H1 (cell line): Measurements from ENCODE around the gene ZBTB47. TPM values are rescaled to one million over a fixed set of nuclear protein-coding genes. Genes with fewer than 3 reads are reported as not detected.

Source experiments
- CTCF ChIA-PET: fragments of 300-600 bp; sonication (Branson Sonifier 250); formaldehyde crosslinking; loops from one replicate; lab custom pipeline; 2021; ENCODE audit not compliant: partially characterized antibody; lab: Charles Lee
- POLR2A ChIA-PET: fragments of 300-600 bp; sonication (Branson Sonifier 250); formaldehyde crosslinking; loops from one replicate; lab custom pipeline; 2021; ENCODE audit warnings: inconsistent platforms; ENCODE audit not compliant: partially characterized antibody; lab: Charles Lee
- DNase-seq, 2 experiments: peaks; one replicate each; pipeline versions ENCODE4 v3.0.0 to v3.0.0-alpha.2; 2010 to 2022; ENCODE audit warnings: low spot score in 2 of 2, low read depth in 1 of 2, mixed read lengths in 1 of 2
- FAIRE-seq: peaks from 2 replicates; lab custom pipeline; 2011; peaks lifted over from hg19 to GRCh38; lab: Jason Lieb, UNC
- H2AFZ ChIP-seq: 2 replicates; pipeline ENCODE4 v1.8.1; 2012; ENCODE audit warnings: low read length, inconsistent platforms
- H2AK5ac ChIP-seq: 2 replicates; pipeline ENCODE4 v1.6.1; 2013; ENCODE audit warnings: low read depth, low read length
- H2BK120ac ChIP-seq: replicated peaks from 2 replicates; pipeline ENCODE3; 2013; ENCODE audit warnings: low read depth, low read length, inconsistent platforms
- H2BK12ac ChIP-seq: 2 replicates; pipeline ENCODE4 v1.6.1; 2013; ENCODE audit warnings: low read depth, low read length
- H2BK15ac ChIP-seq: 2 replicates; pipeline ENCODE4 v1.6.1; 2013; ENCODE audit warnings: low read length
- H2BK20ac ChIP-seq: 2 replicates; pipeline ENCODE4 v1.6.1; 2013; ENCODE audit warnings: low read length
- H2BK5ac ChIP-seq: 2 replicates; pipeline ENCODE4 v1.6.1; 2013; ENCODE audit warnings: low read depth, low read length
- H3K14ac ChIP-seq: 2 replicates; pipeline ENCODE4 v1.6.1; 2013; ENCODE audit warnings: inconsistent platforms; ENCODE audit not compliant: insufficient read length
- H3K18ac ChIP-seq: 2 replicates; pipeline ENCODE4 v1.6.1; 2013; ENCODE audit warnings: low read length; ENCODE audit errors: extremely low read depth
- H3K23ac ChIP-seq: 2 replicates; pipeline ENCODE4 v1.6.1; 2013; ENCODE audit warnings: inconsistent platforms; ENCODE audit not compliant: insufficient read length
- H3K23me2 ChIP-seq: 2 replicates; pipeline ENCODE4 v1.6.1; 2013; ENCODE audit warnings: low read depth, low read length
- H3K27ac ChIP-seq: 2 replicates; pipeline ENCODE4 v1.6.1; 2011; ENCODE audit warnings: low read depth, low read length, inconsistent platforms
- H3K27me3 ChIP-seq, 4 experiments: replicated peaks in 1 of 4; 1 replicate in 1 of 4; 2 replicates in 3 of 4; pipeline versions ENCODE4 v1.6.1 to v1.8.1; 2011 to 2013; ENCODE audit warnings: low read length in 3 of 4, mild to moderate bottlenecking in 3 of 4, inconsistent platforms in 2 of 4, mixed read lengths in 2 of 4, moderate library complexity in 1 of 4; ENCODE audit not compliant: control insufficient read depth in 3 of 4, insufficient read depth in 3 of 4; ENCODE audit errors: extremely low read depth in 1 of 4
- H3K36me3 ChIP-seq, 4 experiments: 2 replicates each; pipeline versions ENCODE4 v1.6.1 to v1.8.1; 2011 to 2013; ENCODE audit warnings: mild to moderate bottlenecking in 4 of 4, low read length in 3 of 4, moderate library complexity in 2 of 4, control low read depth in 1 of 4, inconsistent platforms in 1 of 4; ENCODE audit not compliant: insufficient read depth in 4 of 4, control insufficient read depth in 2 of 4
- H3K4ac ChIP-seq: replicated peaks from 2 replicates; pipeline ENCODE3; 2013; ENCODE audit warnings: low read length, low read depth, mixed read lengths, inconsistent platforms; ENCODE audit not compliant: insufficient read length
- H3K4me1 ChIP-seq, 4 experiments: replicated peaks in 1 of 4; 1 replicate in 1 of 4; 2 replicates in 3 of 4; pipeline versions ENCODE4 v1.6.1 to v1.8.1; 2011 to 2013; ENCODE audit warnings: low read length in 3 of 4, inconsistent platforms in 2 of 4, mixed read lengths in 1 of 4; ENCODE audit not compliant: insufficient read depth in 4 of 4, control insufficient read depth in 3 of 4
- H3K4me2 ChIP-seq, 2 experiments: 2 replicates each; pipeline versions ENCODE4 v1.6.1 to v1.8.1; 2011 to 2013; ENCODE audit warnings: low read depth in 2 of 2, low read length in 2 of 2, control low read depth in 1 of 2, inconsistent platforms in 1 of 2, mild to moderate bottlenecking in 1 of 2; ENCODE audit not compliant: insufficient read depth in 1 of 2
- H3K4me3 ChIP-seq, 4 experiments: fragments of 200-600, 300-600 bp in 1 of 4; sonication (generic), shearing (Covaris generic), sonication (Bioruptor Twin) in 1 of 4; 2 replicates each; pipeline versions ENCODE4 v1.5.1 to v1.8.1; 2011 to 2016; ENCODE audit warnings: low read length in 4 of 4, low read depth in 3 of 4, control low read depth in 2 of 4, inconsistent platforms in 2 of 4, mild to moderate bottlenecking in 2 of 4, mixed read lengths in 1 of 4, moderate library complexity in 1 of 4; ENCODE audit not compliant: insufficient read depth in 2 of 4; ENCODE audit errors: extremely low read depth in 1 of 4
- H3K56ac ChIP-seq: replicated peaks from 2 replicates; pipeline ENCODE3; 2013; ENCODE audit warnings: low read depth, mild to moderate bottlenecking, mixed read lengths, low read length, inconsistent platforms; ENCODE audit not compliant: insufficient read length
- H3K79me1 ChIP-seq: 2 replicates; pipeline ENCODE4 v1.6.1; 2013; ENCODE audit warnings: low read depth, low read length, control low read depth
- H3K79me2 ChIP-seq, 2 experiments: 2 replicates each; pipeline versions ENCODE4 v1.6.1 to v1.8.1; 2012 to 2013; ENCODE audit warnings: low read length in 2 of 2, mild to moderate bottlenecking in 2 of 2, inconsistent platforms in 1 of 2; ENCODE audit not compliant: insufficient read depth in 2 of 2, control insufficient read depth in 1 of 2
- H3K9ac ChIP-seq, 4 experiments: replicated peaks in 1 of 4; 1 replicate in 1 of 4; 2 replicates in 3 of 4; pipeline versions ENCODE4 v1.6.1 to v1.8.1; 2011 to 2013; ENCODE audit warnings: low read depth in 3 of 4, low read length in 3 of 4, control low read depth in 2 of 4, mild to moderate bottlenecking in 2 of 4, moderate library complexity in 2 of 4, inconsistent platforms in 1 of 4; ENCODE audit errors: extremely low read depth in 1 of 4
- H3K9me3 ChIP-seq, 2 experiments: 2 replicates each; pipeline versions ENCODE4 v1.6.1 to v1.8.1; 2012 to 2013; ENCODE audit warnings: mild to moderate bottlenecking in 2 of 2, moderate library complexity in 2 of 2, control low read depth in 1 of 2, inconsistent platforms in 1 of 2, low read depth in 1 of 2, low read length in 1 of 2, mixed read lengths in 1 of 2; ENCODE audit not compliant: insufficient read depth in 2 of 2
- H4K20me1 ChIP-seq, 2 experiments: replicated peaks in 1 of 2; 2 replicates each; pipeline versions ENCODE3 to v1.8.1; 2011 to 2013; ENCODE audit warnings: inconsistent platforms in 2 of 2, low read length in 2 of 2, mild to moderate bottlenecking in 1 of 2; ENCODE audit not compliant: insufficient read depth in 2 of 2, control insufficient read depth in 1 of 2
- H4K5ac ChIP-seq: 2 replicates; pipeline ENCODE4 v1.6.1; 2013; ENCODE audit warnings: low read length, low read depth, mixed read lengths, inconsistent platforms; ENCODE audit not compliant: insufficient read length
- H4K8ac ChIP-seq: 2 replicates; pipeline ENCODE4 v1.8.0; 2013; ENCODE audit warnings: mild to moderate bottlenecking, moderate library complexity, low read length, inconsistent platforms; ENCODE audit not compliant: insufficient read depth; ENCODE audit errors: extremely low read depth
- H4K91ac ChIP-seq: replicated peaks from 2 replicates; pipeline ENCODE3; 2013; ENCODE audit warnings: low read length, mixed read lengths, inconsistent platforms; ENCODE audit not compliant: insufficient read length
- CBX8 ChIP-seq: fragments of 300-800, 300-1000 bp; sonication (generic); IDR thresholded peaks from 2 replicates; pipeline ENCODE4 v1.7.1; 2016; ENCODE audit warnings: low read depth, low read length, borderline replicate concordance
- POLR2AphosphoS5 ChIP-seq: IDR thresholded peaks from 2 replicates; pipeline ENCODE4 v1.6.1; 2011; ENCODE audit warnings: low read depth, low read length
- RAD21 ChIP-seq, 2 experiments: IDR thresholded peaks in 1 of 2; conservative IDR thresholded peaks in 1 of 2; 2 replicates each; pipeline ENCODE4 v1.6.1; 2011; ENCODE audit warnings: low read depth in 2 of 2, low read length in 2 of 2, improper control_type of control experiment in 1 of 2, inconsistent platforms in 1 of 2, mild to moderate bottlenecking in 1 of 2, moderate library complexity in 1 of 2
- WGBS, 2 experiments: shearing (Covaris generic) in 1 of 2; methylation state at CpG; one replicate each; pipeline versions ENCODE4 v1.1.6 to v1.1.7; 2013 to 2015; ENCODE audit warnings: low lambda C conversion rate in 2 of 2, mixed read lengths in 2 of 2, inconsistent platforms in 1 of 2, low coverage in 1 of 2, missing lambda C conversion rate in 1 of 2; ENCODE audit not compliant: insufficient replicate concordance in 2 of 2, insufficient coverage in 1 of 2, insufficient read length in 1 of 2; ENCODE audit errors: extremely low coverage in 1 of 2, missing lambda C conversion rate in 1 of 2; 5-methylcytosine and 5-hydroxymethylcytosine counted together
- polyA plus RNA-seq, 7 experiments: library from polyadenylated mRNA; depleted of rRNA in 3 of 7; stranded (reverse) in 5 of 7; unstranded in 2 of 7; fragments of >200 nt in 5 of 7; fragments of 200-250 nt in 2 of 7; gene quantifications; 1 replicate in 5 of 7; 2 replicates in 1 of 7; 4 replicates in 1 of 7; pipeline versions ENCODE4 v1.2.1 to v1.2.3, GENCODE V29; 2011 to 2013; ENCODE audit warnings: missing spikeins in 2 of 7, mixed read lengths in 2 of 7
- total RNA-seq: library from RNA; stranded (reverse); fragmentation: NEBNext Ultra II Directional; extraction: Animal tissue kit (Norgen Biotek cat#: 25700); gene quantifications from 2 replicates; pipeline ENCODE4 v1.2.1, GENCODE V29; 2021

The ZBTB47 gene
- total and polyA plus RNA-seq, 2 of the 8 experiments (the other 6 are each of a cell fraction or from before 2014, with no cell fraction given), result 2.8 to 4.1 TPM

- H3K27me3 ChIP-seq, result no peaks in the 10 kb centered on the region
- ChIA-PET POLR2A (interaction anchor here (1.0 to 2.1 kb wide), 8 partner anchors 9 to 95 kb away, joined by 3 to 8 read pairs (median 4); partner anchors contain the start of genes NKTR and SS18L2), CTCF (interaction anchor here (1.3 to 4.3 kb wide), 7 partner anchors 12 to 131 kb away, joined by 3 to 27 read pairs (median 5); no protein-coding TSS in a partner anchor)
- no peak overlapping the region for H3K14ac ChIP-seq
- TF ChIP-seq RAD21 (IDR thresholded peaks at IDR 0.05 in 1 of 2, conservative IDR thresholded peaks at IDR 0.05 in 1 of 2; ENCODE audit: low read depth in 2 of 2, low read length in 2 of 2) (no peak), POLR2AphosphoS5 (0 out of 2 replicates have a peak, but pooled peaks have one; percentile 18), CBX8 (no peak)
- H3K4me3 ChIP-seq, result no peak overlapping the region
- H3K79me2 ChIP-seq, result no peaks in the 10 kb centered on the region
- 0 out of 2 replicates have a peak, but pooled peaks cover 2% of the 10 kb centered on the region for H3K79me1 ChIP-seq
- H2AK5ac ChIP-seq, result no peak overlapping the region
- H2BK12ac ChIP-seq, result no peak overlapping the region
- no peak overlapping the region for H2BK5ac ChIP-seq
- no peak overlapping the region for H3K27ac ChIP-seq
- peaks cover 0 to 34% (median 24%) of the 10 kb centered on the region in 4 experiments; a peak in 6 of 7 replicates for H3K4me1 ChIP-seq
- H4K20me1 ChIP-seq, result peaks cover 2 to 4% of the 10 kb centered on the region in 2 experiments
- H3K56ac ChIP-seq, result no peak overlapping the region
- no peak overlapping the region for H3K18ac ChIP-seq
- no peak overlapping the region for H4K8ac ChIP-seq
- DNase-seq (no peak), FAIRE-seq (no peak)
- no peak overlapping the region for H2BK20ac ChIP-seq
- no peak overlapping the region for H2BK120ac ChIP-seq
- H3K23me2 ChIP-seq, result peaks cover 2% of the 10 kb centered on the region; the same call in 1 of the 2 replicates
- no peaks in the 10 kb centered on the region for H3K9me3 ChIP-seq
- no peak overlapping the region for H4K91ac ChIP-seq
- WGBS, 2 experiments, result 100% methylated on average over 2 of the region's 2 CpGs; no CpG with 5 or more reads in 1 of the 2 experiments
- H2BK15ac ChIP-seq, result no peak overlapping the region
- H3K23ac ChIP-seq, result no peak overlapping the region
- no peak overlapping the region for H4K5ac ChIP-seq
- H3K4ac ChIP-seq, result no peak overlapping the region
- no peak overlapping the region for H2AFZ ChIP-seq
- no peak overlapping the region for H3K9ac ChIP-seq
- H3K4me2 ChIP-seq, result no peak overlapping the region
- peaks cover 3 to 36% (median 26%) of the 10 kb centered on the region in 4 experiments for H3K36me3 ChIP-seq
These were observed 4.5 kb upstream of the ZBTB47 start for GRCh38 chr3:42649006-42649405.
